Colonic mucosa (tissue), 4 donors: ENCODE data around the gene PTPRM. TPM values are rescaled to one million over a fixed set of nuclear protein-coding genes. Genes with fewer than 3 reads are reported as not detected.

Experiments
- DNase-seq: peaks from one replicate; pipeline ENCODE4 v3.0.0-alpha.2; 2020
- H3K27ac ChIP-seq: fragments of 200-600 bp; one replicate; pipeline ENCODE4 v1.8.0; 2021
- H3K27me3 ChIP-seq: fragments of 200-600 bp; one replicate; pipeline ENCODE4 v1.8.0; 2021
- H3K36me3 ChIP-seq: fragments of 200-600 bp; one replicate; pipeline ENCODE4 v1.8.0; 2021
- H3K4me1 ChIP-seq: fragments of 200-600 bp; one replicate; pipeline ENCODE4 v1.8.0; 2021; ENCODE audit warnings: mild to moderate bottlenecking
- H3K4me3 ChIP-seq: fragments of 200-600 bp; one replicate; pipeline ENCODE4 v1.8.0; 2021
- H3K9ac ChIP-seq, 2 donors: one replicate each; pipeline ENCODE4 v1.7.0; 2013; ENCODE audit warnings: control low read depth in 2 of 2, low read depth in 2 of 2, low read length in 2 of 2
- H3K9me3 ChIP-seq: fragments of 200-600 bp; one replicate; pipeline ENCODE4 v1.8.0; 2021
- CTCF ChIP-seq: fragments of 200-600 bp; IDR thresholded peaks from one replicate; pipeline ENCODE4 v1.8.0; 2022; ENCODE audit warnings: antibody characterized with exemption, mild to moderate bottlenecking
- intact Hi-C: fragments of 100-400 bp; cut with DNase I; formaldehyde crosslinking; loops from one replicate; pipeline ENCODE4 v1.14.1; 2022
- total RNA-seq, 2 donors: library from RNA; stranded (reverse); fragmentation: NEBNext Ultra II Directional in 1 of 2; extraction: Animal tissue kit (Norgen Biotek cat#: 25700) in 1 of 2; gene quantifications; one replicate each; pipeline ENCODE4 v1.2.1, GENCODE V29; 2021
- donor health status: healthy.
- donor health status: DM: no; HTN: no; CAD: no.
- donor health status: DM: no; HTN: no; CAD: no.

PTPRM gene
- total RNA-seq, 2 donors from 2014 or later: 8.1 to 13.9 TPM

- no peak overlapping the region for H3K4me3 ChIP-seq
- H3K9ac ChIP-seq: no peak overlapping the region
- no peak overlapping the region for H3K27ac ChIP-seq
- H3K4me1 ChIP-seq: no peaks in the 10 kb centered on the region
- no peaks in the 10 kb centered on the region for H3K27me3 ChIP-seq
- intact Hi-C loops: no loop called here
- no peaks in the 10 kb centered on the region for H3K36me3 ChIP-seq
- no peak for DNase-seq
- no peak for TF ChIP-seq CTCF
- H3K9me3 ChIP-seq: no peaks in the 10 kb centered on the region
These were observed 770.1 kb downstream of the PTPRM start for GRCh38 chr18:8337211-8337610.

- no peak overlapping the region for H3K27ac ChIP-seq
- intact Hi-C loops: no loop called here
- no peak for DNase-seq
- H3K9me3 ChIP-seq: no peaks in the 10 kb centered on the region
- H3K4me1 ChIP-seq: no peaks in the 10 kb centered on the region
- H3K4me3 ChIP-seq: no peak overlapping the region
- H3K27me3 ChIP-seq: no peaks in the 10 kb centered on the region
- no peak for TF ChIP-seq CTCF
- H3K36me3 ChIP-seq: no peaks in the 10 kb centered on the region
- no peak overlapping the region for H3K9ac ChIP-seq
These were observed 772.1 kb downstream of the PTPRM start for GRCh38 chr18:8339210-8339609.

GRCh38 chr18:8339952-8340351, 772.8 kb downstream of the PTPRM start:
- intact Hi-C loops: no loop called here
- no peak overlapping the region for H3K9ac ChIP-seq
- H3K4me3 ChIP-seq: no peak overlapping the region
- no peaks in the 10 kb centered on the region for H3K9me3 ChIP-seq
- no peak overlapping the region for H3K27ac ChIP-seq
- no peaks in the 10 kb centered on the region for H3K4me1 ChIP-seq
- no peaks in the 10 kb centered on the region for H3K36me3 ChIP-seq
- H3K27me3 ChIP-seq: no peaks in the 10 kb centered on the region
- DNase-seq: no peak
- no peak for TF ChIP-seq CTCF

GRCh38 chr18:8341481-8342230, 774.5 kb downstream of the PTPRM start:
- Histone ChIP-seq H3K4me1 (no peaks in the 10 kb centered on the region), H3K9ac (no peak overlapping the region), H3K4me3 (no peak overlapping the region), H3K36me3 (no peaks in the 10 kb centered on the region), H3K9me3 (no peaks in the 10 kb centered on the region), H3K27ac (no peak overlapping the region), H3K27me3 (no peaks in the 10 kb centered on the region)
- intact Hi-C loops: no loop called here
- TF ChIP-seq CTCF: no peak
- no peak for DNase-seq

- no peak for TF ChIP-seq CTCF
- intact Hi-C loops: no loop called here
- DNase-seq: no peak
These were observed 781.1 kb downstream of the PTPRM start for GRCh38 chr18:8348051-8348720.

More at GRCh38 chr18:8348051-8348720, 781.1 kb downstream of the PTPRM start:
- Histone ChIP-seq H3K4me3 (no peak overlapping the region), H3K36me3 (no peaks in the 10 kb centered on the region), H3K4me1 (no peaks in the 10 kb centered on the region), H3K27me3 (no peaks in the 10 kb centered on the region), H3K9me3 (no peaks in the 10 kb centered on the region), H3K9ac (no peak overlapping the region), H3K27ac (no peak overlapping the region)
